HS-5 (cell line): ENCODE data around the gene DMRT3.
"Not testable (repeated sequence)": the region's sequence is repeated elsewhere in the genome, so short reads cannot be mapped to it uniquely, and the experiment has no call there.

ENCODE experiments used
- DNase-seq: peaks from one replicate; pipeline ENCODE4 v3.0.0-alpha.2; 2012; ENCODE audit warnings: low read depth

The DMRT3 gene

GRCh38 chr9:971901-972500, 4.5 kb upstream of the DMRT3 start:
- no peak for DNase-seq

- DNase-seq = no peak
Observed at GRCh38 chr9:972501-973294, 3.8 kb upstream of the DMRT3 start.

- DNase-seq = no peak
Observed at GRCh38 chr9:973295-973834, 3.1 kb upstream of the DMRT3 start.

GRCh38 chr9:974031-974995, 2.1 kb upstream of the DMRT3 start:
- no peak for DNase-seq

- DNase-seq = no peak
Observed at GRCh38 chr9:974996-975739, 1.3 kb upstream of the DMRT3 start.

GRCh38 chr9:975740-976257, 656 bp upstream of the DMRT3 start:
- no peak for DNase-seq

- no peak for DNase-seq
Observed at GRCh38 chr9:976943-977837, 735 bp downstream of the DMRT3 start.

- DNase-seq = no peak
Observed at GRCh38 chr9:977838-978830, 1.7 kb downstream of the DMRT3 start.

- no peak for DNase-seq
Observed at GRCh38 chr9:979983-980382, 3.5 kb downstream of the DMRT3 start.

GRCh38 chr9:980640-981039, 4.2 kb downstream of the DMRT3 start:
- DNase-seq = no peak

- no peak for DNase-seq
Observed at GRCh38 chr9:981491-981898, 5.0 kb downstream of the DMRT3 start.

GRCh38 chr9:982394-983230, 6.2 kb downstream of the DMRT3 start:
- no peak for DNase-seq

- DNase-seq = no peak
Observed at GRCh38 chr9:994005-994404, 17.6 kb downstream of the DMRT3 start.

GRCh38 chr9:995192-995591, 18.7 kb downstream of the DMRT3 start:
- peak; percentile 52 for DNase-seq

- peak; percentile 86 for DNase-seq
Observed at GRCh38 chr9:995781-996180, 19.3 kb downstream of the DMRT3 start.

GRCh38 chr9:998299-999110, 22.1 kb downstream of the DMRT3 start:
- DNase-seq = not testable (repeated sequence)

- DNase-seq = no peak
Observed at GRCh38 chr9:1001838-1002237, 25.4 kb downstream of the DMRT3 start.
